ENCODE data around the gene OXNAD1.

- TF ChIP-seq CTCF (IDR thresholded peaks at IDR 0.05): no peak
- no peak for TF ChIP-seq POLR2A (IDR thresholded peaks at IDR 0.05)
- no peak for TF ChIP-seq EP300 (IDR thresholded peaks at IDR 0.05)
- no peak for TF ChIP-seq POLR2AphosphoS5 (IDR thresholded peaks at IDR 0.05)
These were observed 42.5 kb upstream of the OXNAD1 start for GRCh38 chr3:16222547-16222946.
